Measurements from ENCODE around the gene MRPL45. TPM values are rescaled to one million over a fixed set of nuclear protein-coding genes. Genes with fewer than 3 reads are reported as not detected.

The MRPL45 gene
- total RNA-seq, 1 experiment from 2014 or later: 90.6 TPM

- peak; percentile 69 for DNase-seq (ENCODE audit: low spot score)
- in situ Hi-C loops (cut with HindIII; ENCODE audit: low sequenced_read_pairs): no loop called here
These were observed 44.2 kb downstream of the MRPL45 start for GRCh38 chr17:38341035-38341721.

- in situ Hi-C loops (cut with HindIII; ENCODE audit: low sequenced_read_pairs): no loop called here
These were observed 46.1 kb downstream of the MRPL45 start for GRCh38 chr17:38342886-38343607.

GRCh38 chr17:38343608-38344419 lies 46.8 kb downstream of the MRPL45 start, which contains the start of gene GPR179:
TSS of gene GPR179 (minus strand) at chr17:38343956. CDS start at chr17:38343789, 167 bp downstream.
- no peak for DNase-seq (ENCODE audit: low spot score)
- in situ Hi-C loops (cut with HindIII; ENCODE audit: low sequenced_read_pairs): no loop called here

More at GRCh38 chr17:38342886-38343607, 46.1 kb downstream of the MRPL45 start:
- no peak for DNase-seq (ENCODE audit: low spot score)

- DNase-seq (ENCODE audit: low spot score): no peak
- in situ Hi-C loops (cut with HindIII; ENCODE audit: low sequenced_read_pairs): no loop called here
These were observed 47.4 kb downstream of the MRPL45 start for GRCh38 chr17:38344420-38344745.

GRCh38 chr17:38345743-38346142 lies 48.8 kb downstream of the MRPL45 start:
- in situ Hi-C loops (cut with HindIII; ENCODE audit: low sequenced_read_pairs): no loop called here

GRCh38 chr17:38349097-38349730 lies 52.2 kb downstream of the MRPL45 start:
- in situ Hi-C loops (cut with HindIII; ENCODE audit: low sequenced_read_pairs): no loop called here
- peak; percentile 96 for DNase-seq (ENCODE audit: low spot score)

More at GRCh38 chr17:38345743-38346142, 48.8 kb downstream of the MRPL45 start:
- no peak for DNase-seq (ENCODE audit: low spot score)

DNA sequence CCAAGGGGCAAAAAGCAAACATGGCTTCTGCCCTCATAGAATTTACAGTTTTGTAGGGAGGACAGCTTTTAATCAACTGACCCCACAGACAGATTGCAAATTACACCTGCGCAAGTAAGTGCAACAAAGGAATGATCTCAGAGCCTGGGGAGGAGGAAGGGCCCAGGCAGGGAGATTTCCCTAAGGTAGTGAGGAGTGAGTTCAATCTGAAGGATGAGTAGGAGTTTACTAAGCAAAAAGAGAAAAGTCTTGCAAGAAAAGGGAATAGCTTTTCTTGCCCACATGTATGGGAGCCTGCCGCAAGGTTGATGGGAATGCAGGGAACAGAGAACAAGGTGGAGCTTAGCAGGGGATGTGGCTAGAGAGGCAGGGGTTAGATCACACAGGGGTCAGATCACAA lies 53.1 kb downstream of the MRPL45 start:
- DNase-seq (ENCODE audit: low spot score): no peak
- in situ Hi-C loops (cut with HindIII; ENCODE audit: low sequenced_read_pairs): no loop called here

- in situ Hi-C loops (cut with HindIII; ENCODE audit: low sequenced_read_pairs): no loop called here
- DNase-seq (ENCODE audit: low spot score): peak; percentile 93
These were observed 54.6 kb downstream of the MRPL45 start, which contains the start of gene SOCS7 for GRCh38 chr17:38351412-38352222. TSS of gene SOCS7 (plus strand) at chr17:38351844. CDS start at chr17:38352053, 209 bp downstream.

- no peak for DNase-seq (ENCODE audit: low spot score)
- in situ Hi-C loops (cut with HindIII; ENCODE audit: low sequenced_read_pairs): no loop called here
These were observed 55.5 kb downstream of the MRPL45 start for GRCh38 chr17:38352245-38353085.

DNA sequence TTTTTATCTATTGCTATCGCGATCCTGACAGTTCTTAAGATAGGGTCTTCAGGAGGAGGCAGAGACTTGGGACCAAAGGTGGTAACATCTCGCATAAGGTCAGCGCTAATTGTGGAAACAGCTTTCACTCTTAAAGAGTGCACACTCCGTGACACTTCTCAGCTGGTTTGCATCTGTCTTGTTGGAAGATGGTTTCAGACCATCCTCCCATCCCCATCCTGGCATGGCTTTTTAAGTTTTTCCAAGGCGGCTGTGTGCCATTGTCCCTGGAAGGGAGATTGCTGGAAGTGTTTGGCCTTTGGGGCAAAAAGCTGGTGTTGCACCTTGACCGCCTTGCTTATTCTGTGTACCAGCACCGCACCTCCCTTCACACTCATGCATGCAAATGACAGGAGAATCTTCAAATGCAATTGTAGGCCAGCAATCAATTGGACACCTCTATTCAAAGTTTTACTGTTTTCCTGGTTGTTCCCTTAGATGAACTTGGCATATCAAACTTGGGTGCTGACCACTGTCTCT lies 56.2 kb downstream of the MRPL45 start:
- no peak for DNase-seq (ENCODE audit: low spot score)
- in situ Hi-C loops (cut with HindIII; ENCODE audit: low sequenced_read_pairs): no loop called here

DNA sequence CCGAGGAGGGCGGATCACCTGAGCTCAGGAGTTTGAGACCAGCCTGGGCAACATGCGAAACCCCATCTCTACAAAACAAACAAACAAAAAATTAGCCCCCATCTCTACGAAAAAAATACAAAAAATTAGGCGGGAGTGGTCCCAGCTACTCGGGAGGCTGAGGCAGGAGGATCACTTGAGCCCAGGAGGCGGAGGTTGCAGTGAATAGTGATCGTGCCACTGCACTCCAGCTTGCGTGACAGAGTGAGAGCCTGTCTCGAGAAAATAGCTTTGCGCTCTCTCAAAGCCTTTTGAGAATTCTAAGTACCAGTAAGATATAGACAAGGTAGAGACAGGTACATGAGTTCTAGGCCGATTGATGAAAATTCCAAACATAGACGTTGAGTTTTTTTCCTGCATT lies 56.7 kb downstream of the MRPL45 start:
- in situ Hi-C loops (cut with HindIII; ENCODE audit: low sequenced_read_pairs): no loop called here
- no peak for DNase-seq (ENCODE audit: low spot score)

DNA sequence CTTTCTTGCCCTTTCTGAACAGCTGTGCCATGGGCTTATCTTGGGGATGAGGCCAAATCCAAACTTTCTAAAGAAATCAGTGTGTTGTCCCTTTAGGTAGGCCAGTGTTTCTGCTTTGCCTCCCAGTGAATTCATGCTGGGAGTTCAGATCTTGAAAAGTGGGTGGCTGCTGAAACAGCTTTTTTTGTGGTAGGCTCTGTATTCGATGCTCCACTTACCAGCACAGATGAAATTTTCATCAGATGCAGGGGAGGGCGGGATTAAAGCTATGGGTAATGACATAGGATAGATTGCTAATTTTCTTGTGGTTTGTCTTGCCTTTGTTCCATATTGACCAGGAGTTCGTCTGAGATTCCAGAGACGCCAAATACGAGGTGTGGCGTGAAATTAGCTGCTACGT lies 57.5 kb downstream of the MRPL45 start:
- peak; percentile 55 for DNase-seq (ENCODE audit: low spot score)
- in situ Hi-C loops (cut with HindIII; ENCODE audit: low sequenced_read_pairs): no loop called here

GRCh38 chr17:38355251-38355650 lies 58.3 kb downstream of the MRPL45 start:
- DNase-seq (ENCODE audit: low spot score): no peak
- in situ Hi-C loops (cut with HindIII; ENCODE audit: low sequenced_read_pairs): no loop called here

GRCh38 chr17:38357486-38358123 lies 60.6 kb downstream of the MRPL45 start:
- peak; percentile 92 for DNase-seq (ENCODE audit: low spot score)
- in situ Hi-C loops (cut with HindIII; ENCODE audit: low sequenced_read_pairs): no loop called here

DNA sequence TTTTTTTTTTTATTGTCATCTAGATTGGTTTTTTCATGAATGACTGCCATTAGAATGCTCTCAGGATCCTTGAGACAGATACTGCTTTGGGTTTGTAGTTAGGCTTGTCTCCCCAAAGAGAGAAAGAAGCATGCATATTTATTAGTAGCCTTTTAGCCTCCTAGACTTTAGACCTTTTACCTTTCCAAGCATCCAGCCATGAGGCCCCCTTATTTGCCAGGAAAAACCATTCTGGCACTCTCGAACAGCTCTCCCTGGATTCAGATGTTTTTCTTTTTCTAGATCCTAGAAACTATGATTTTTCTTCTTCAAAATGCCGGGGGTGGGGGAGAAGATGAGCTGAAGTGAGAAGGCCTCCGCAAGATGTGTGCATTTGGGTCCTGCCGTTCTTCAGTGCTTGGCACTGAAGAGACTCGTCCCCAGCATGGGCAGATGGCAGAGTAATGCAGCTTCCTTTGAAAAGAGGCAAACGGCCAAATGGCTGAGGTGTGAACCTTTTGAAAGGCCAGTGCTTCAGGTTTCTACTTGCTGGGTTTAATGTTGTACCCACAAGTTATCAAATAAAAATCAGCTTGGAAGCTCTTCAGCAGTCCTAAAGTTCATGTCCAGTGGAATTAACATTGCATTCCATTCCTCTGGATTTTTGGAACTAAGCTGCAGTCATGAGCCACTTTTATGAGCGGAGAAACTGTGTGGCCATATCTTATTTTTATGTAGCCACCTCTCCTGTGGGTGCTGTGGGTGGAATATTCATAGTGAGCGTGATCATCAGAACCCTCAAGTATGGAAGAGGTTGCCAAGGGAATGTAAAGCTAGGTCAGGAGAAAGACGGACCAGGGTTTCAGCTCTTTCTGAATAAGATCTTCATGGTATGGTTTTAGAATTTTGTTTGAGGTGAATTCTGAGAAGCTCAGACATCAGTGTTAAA lies 61.9 kb downstream of the MRPL45 start:
- in situ Hi-C loops (cut with HindIII; ENCODE audit: low sequenced_read_pairs): no loop called here

More for the DNA sequence above, 61.9 kb downstream of the MRPL45 start:
- DNase-seq (ENCODE audit: low spot score): peak; percentile 98

Measured in G401 (cell line).